Measurements from ENCODE around the gene CCL17.

CCL17 gene

DNA sequence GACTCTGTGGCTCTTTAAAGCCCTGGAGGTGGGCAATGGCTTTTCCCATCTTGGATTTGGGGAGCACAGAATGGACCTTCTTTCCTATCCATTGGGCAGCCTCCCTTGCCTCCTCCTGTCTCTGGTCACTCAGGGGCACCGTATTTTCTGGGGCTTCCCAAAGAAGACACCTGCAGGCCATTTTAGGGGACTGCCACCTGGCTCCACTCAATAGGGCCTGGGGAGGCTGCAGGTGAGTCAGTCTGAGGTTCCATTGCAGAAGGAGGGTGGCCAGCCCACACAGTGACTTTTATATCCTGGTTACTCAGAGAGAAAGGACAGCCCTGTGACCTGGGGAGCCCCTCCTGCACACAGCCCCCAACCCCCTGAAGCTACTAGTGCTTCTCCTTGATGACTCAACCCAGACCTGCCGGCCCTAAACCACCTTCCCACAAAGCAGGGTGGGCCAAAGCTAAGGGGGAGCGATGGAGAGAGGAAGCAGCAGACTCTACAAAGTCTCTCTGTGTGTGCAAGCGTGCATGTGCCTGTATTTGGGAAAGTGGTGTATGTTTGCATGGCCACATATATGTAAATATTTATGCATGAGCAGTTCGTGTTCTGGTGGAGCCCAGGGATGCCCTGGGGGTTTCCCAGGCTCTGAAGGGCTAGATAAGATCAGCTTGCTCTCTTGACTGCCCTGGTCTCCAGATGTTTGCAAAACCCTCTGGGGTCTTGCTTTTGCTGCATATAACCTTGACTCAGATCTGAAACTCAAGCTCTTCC, 27.3 kb upstream of the CCL17 start:
- peak; percentile 21 for DNase-seq (ENCODE audit: low read depth)

DNA sequence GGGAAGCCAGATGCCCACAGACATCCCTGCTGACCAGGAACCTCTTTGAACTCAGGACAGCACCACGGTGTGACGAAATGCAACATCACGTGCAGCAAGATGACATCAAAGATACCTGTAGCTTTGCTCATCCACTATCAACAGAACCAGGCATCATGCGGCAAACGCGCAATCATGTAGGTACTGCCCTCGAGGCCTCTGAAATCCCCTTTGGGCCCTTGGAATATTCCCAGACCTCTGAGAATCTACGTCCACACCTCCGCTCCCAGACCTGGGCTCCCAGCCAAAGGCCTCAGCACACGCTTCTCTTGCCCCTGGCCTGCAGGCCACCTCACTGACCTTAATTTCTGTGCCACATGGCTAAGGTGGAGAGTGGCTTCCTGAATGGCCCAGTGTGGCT, 25.0 kb upstream of the CCL17 start:
- no peak for DNase-seq (ENCODE audit: low read depth)

DNA sequence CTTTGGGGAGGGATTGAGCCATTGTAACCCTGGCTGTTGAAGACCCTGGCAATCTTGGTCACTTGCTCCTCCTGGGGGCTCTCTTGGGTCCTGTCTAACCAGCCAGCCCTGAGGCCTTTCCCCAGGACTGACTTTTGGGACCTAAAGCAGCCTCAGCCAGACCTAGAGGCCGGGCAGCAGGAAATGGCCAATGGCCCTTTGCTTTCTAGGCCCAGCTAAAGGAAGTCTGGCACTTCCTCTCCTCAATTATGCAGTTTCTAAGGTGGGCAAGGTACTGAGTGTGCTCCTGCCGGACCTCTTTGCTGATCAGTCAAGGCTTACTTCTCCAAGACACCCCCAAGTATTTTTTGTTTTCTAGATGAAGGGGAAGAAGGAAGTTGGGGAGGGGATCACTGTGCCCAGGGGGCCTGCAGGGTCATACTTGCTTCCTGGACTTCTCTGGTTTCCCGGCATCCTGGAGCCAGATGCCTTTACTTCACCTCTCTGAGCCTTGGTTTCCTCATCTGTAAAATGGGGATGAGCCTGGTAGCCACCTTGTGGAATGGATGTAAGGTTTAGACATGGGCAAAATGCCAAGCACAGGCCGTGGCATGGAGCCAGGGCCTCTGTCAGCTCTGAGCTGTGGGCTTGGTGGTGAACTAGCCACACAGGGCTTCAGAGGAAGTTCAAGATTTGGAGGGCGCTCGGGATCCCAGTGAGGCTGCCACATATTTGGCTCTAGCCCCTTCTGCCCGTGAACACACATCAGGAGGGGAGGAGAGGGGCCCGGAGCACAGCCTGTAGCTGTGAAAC, 23.7 kb upstream of the CCL17 start:
- DNase-seq (ENCODE audit: low read depth) = no peak

DNA sequence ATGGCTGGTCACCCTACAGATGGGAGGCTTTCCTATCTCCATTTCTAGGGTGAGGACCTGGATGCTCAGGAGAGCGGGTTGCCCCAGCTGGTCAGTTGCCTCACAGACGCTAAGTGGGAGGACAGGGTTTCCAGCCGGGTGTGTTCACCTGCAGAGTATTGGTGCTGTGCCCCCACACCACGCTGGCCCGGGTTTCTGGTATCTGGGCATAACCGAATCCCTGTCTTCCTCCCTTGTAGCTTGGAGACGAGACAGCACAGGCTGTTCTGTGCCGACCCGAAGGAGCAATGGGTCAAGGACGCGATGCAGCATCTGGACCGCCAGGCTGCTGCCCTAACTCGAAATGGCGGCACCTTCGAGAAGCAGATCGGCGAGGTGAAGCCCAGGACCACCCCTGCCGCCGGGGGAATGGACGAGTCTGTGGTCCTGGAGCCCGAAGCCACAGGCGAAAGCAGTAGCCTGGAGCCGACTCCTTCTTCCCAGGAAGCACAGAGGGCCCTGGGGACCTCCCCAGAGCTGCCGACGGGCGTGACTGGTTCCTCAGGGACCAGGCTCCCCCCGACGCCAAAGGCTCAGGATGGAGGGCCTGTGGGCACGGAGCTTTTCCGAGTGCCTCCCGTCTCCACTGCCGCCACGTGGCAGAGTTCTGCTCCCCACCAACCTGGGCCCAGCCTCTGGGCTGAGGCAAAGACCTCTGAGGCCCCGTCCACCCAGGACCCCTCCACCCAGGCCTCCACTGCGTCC, 22.6 kb upstream of the CCL17 start:
- DNase-seq (ENCODE audit: low read depth) = no peak

DNA sequence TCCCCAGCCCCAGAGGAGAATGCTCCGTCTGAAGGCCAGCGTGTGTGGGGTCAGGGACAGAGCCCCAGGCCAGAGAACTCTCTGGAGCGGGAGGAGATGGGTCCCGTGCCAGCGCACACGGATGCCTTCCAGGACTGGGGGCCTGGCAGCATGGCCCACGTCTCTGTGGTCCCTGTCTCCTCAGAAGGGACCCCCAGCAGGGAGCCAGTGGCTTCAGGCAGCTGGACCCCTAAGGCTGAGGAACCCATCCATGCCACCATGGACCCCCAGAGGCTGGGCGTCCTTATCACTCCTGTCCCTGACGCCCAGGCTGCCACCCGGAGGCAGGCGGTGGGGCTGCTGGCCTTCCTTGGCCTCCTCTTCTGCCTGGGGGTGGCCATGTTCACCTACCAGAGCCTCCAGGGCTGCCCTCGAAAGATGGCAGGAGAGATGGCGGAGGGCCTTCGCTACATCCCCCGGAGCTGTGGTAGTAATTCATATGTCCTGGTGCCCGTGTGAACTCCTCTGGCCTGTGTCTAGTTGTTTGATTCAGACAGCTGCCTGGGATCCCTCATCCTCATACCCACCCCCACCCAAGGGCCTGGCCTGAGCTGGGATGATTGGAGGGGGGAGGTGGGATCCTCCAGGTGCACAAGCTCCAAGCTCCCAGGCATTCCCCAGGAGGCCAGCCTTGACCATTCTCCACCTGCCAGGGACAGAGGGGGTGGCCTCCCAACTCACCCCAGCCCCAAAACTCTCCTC, 21.9 kb upstream of the CCL17 start:
- DNase-seq (ENCODE audit: low read depth) = no peak

DNA sequence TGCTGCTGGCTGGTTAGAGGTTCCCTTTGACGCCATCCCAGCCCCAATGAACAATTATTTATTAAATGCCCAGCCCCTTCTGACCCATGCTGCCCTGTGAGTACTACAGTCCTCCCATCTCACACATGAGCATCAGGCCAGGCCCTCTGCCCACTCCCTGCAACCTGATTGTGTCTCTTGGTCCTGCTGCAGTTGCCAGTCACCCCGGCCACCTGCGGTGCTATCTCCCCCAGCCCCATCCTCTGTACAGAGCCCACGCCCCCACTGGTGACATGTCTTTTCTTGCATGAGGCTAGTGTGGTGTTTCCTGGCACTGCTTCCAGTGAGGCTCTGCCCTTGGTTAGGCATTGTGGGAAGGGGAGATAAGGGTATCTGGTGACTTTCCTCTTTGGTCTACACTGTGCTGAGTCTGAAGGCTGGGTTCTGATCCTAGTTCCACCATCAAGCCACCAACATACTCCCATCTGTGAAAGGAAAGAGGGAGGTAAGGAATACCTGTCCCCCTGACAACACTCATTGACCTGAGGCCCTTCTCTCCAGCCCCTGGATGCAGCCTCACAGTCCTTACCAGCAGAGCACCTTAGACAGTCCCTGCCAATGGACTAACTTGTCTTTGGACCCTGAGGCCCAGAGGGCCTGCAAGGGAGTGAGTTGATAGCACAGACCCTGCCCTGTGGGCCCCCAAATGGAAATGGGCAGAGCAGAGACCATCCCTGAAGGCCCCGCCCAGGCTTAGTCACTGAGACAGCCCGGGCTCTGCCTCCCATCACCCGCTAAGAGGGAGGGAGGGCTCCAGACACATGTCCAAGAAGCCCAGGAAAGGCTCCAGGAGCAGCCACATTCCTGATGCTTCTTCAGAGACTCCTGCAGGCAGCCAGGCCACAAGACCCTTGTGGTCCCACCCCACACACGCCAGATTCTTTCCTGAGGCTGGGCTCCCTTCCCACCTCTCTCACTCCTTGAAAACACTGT, 21.0 kb upstream of the CCL17 start:
- DNase-seq (ENCODE audit: low read depth) = no peak

DNA sequence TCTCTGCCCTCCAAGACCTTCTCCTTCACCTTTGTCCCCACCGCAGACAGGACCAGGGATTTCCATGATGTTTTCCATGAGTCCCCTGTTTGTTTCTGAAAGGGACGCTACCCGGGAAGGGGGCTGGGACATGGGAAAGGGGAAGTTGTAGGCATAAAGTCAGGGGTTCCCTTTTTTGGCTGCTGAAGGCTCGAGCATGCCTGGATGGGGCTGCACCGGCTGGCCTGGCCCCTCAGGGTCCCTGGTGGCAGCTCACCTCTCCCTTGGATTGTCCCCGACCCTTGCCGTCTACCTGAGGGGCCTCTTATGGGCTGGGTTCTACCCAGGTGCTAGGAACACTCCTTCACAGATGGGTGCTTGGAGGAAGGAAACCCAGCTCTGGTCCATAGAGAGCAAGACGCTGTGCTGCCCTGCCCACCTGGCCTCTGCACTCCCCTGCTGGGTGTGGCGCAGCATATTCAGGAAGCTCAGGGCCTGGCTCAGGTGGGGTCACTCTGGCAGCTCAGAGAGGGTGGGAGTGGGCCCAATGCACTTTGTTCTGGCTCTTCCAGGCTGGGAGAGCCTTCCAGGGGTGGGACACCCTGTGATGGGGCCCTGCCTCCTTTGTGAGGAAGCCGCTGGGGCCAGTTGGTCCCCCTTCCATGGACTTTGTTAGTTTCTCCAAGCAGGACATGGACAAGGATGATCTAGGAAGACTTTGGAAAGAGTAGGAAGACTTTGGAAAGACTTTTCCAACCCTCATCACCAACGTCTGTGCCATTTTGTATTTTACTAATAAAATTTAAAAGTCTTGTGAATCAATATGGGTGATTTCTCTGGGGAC, 20.1 kb upstream of the CCL17 start:
- no peak for DNase-seq (ENCODE audit: low read depth)

DNA sequence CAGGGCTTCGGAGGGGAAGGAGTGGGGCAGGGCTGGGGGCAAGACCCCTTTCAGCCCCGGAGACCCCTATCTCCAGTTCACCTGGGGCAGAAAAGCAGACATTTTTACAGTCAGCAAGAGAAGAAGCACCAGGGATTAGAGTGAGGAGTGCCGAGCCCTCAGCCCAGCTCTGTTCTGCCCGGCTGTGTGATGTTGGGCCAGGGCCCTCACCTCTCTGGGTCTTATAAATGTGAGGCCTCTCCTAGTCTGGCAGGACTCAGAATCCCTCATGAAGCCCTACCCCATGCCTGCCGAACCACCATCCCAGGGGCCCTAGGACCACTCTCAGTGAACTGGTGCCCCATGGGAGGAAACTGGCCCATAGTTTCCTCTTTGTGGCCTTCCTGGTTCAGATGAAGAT, 19.5 kb upstream of the CCL17 start:
- DNase-seq (ENCODE audit: low read depth) = no peak

DNA sequence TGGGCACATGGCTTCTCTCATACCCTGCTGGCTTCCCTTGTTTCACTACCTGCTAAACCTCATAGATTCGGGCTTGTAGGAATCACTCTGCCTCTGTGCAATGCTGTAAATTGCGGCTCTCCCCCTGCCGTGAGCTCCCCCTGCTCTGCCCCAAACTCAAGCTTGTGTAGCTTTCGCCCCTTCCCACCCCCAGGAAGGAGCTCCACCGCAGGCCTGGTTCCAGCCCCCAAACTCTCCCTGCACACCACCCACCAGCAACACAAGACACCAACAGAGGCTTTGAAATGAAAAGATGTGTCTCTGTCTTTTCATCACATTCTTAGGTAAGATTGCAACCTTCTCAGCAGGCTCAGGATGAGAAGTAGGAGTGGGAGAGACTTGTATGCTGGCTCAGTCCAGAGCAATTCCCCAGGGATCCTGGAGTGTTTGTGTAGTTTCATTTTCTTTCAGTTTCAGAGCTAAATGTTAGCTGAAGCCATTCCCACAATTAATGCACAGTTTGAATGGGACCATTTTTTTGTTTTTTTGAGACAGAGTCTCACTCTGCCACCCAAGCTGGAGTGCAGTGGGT, 18.1 kb upstream of the CCL17 start:
- no peak for DNase-seq (ENCODE audit: low read depth)

DNA sequence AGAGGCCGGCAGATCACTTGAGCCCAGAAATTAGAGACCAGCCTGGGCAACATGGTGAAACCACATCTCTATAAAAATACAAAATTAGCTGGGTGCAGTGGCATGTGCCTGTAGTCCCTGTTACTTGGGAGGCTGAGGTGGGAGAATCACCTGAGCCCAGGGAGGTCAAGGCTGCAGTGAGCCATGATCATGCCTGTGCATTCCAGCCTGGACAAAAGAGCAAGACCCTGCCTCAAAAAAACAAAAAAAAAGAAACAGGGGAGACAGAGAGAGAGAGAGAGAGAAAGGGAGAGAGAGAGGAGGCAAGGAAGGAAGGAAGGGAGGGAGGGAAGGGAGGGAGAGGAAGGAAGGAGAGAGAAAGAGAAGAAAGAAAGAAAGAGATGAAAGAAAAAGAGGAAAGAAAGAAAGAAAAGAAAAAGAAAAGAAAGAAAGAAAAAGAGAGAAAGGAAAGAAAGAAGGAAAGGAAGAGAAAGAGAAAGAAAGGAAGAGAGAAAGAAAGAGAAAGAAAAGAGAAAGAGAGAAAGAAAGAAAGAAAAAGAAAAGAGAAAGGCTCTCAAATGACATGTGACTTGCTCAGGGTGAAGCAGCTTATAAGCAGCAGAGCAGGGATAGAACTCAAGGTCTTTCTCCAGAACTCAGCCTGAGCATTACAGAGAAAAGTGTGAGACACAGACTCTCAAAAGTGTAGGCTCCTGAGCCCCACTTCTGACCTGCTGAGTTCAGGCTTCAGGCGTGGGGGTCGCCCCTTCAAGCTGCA, 16.8 kb upstream of the CCL17 start:
- DNase-seq (ENCODE audit: low read depth) = no peak

DNA sequence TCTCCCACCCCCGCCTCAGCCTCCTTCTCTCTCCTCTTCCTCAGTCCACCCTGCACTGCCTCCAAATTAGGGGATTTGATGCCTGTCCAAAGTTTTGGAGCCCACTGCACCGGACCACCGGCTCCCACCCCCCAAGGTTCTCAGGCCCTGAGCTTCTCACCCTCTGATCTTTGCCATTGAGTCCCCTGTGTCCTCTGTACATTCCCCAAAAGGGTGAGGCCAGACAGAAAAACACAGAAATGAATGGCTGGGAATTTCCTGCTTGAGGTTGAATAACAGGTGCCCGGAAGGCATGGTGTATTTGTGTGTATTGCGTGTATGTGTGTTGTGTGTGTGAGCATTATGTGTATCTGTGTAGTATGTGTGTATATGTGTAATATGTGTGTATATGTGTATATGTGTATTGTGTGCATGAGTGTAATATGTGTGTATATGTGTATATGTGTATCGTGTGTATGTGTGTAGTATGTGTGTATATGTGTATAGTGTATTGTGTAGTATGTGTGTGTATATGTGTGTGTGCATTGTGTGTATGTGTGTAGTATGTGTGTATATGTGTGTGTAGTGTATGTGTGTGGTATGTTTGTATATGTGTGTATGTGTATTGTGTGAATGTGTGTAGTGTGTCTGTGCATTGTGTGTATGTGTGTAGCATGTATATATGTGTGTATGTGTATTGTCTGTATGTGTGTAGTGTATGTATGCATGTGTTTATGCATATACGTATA, 16.0 kb upstream of the CCL17 start:
- no peak for DNase-seq (ENCODE audit: low read depth)

DNA sequence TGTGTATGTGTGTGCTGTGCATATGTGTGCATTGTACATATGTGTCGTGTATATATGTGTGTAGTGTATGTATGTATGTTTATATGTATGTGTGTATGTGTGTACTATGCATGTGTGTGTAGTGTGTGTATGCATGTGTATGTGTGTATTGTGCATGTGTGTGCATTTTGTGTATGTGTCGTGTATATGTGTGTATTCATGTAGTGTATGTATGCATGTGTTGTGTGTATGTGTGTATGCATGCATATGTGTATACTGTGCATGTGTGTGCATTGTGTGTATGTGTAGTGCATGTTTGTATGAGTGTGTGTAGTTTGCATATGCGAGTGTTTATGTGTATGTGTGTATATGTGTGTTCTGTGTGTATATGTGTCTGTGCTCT, 15.5 kb upstream of the CCL17 start:
- DNase-seq (ENCODE audit: low read depth) = no peak

DNA sequence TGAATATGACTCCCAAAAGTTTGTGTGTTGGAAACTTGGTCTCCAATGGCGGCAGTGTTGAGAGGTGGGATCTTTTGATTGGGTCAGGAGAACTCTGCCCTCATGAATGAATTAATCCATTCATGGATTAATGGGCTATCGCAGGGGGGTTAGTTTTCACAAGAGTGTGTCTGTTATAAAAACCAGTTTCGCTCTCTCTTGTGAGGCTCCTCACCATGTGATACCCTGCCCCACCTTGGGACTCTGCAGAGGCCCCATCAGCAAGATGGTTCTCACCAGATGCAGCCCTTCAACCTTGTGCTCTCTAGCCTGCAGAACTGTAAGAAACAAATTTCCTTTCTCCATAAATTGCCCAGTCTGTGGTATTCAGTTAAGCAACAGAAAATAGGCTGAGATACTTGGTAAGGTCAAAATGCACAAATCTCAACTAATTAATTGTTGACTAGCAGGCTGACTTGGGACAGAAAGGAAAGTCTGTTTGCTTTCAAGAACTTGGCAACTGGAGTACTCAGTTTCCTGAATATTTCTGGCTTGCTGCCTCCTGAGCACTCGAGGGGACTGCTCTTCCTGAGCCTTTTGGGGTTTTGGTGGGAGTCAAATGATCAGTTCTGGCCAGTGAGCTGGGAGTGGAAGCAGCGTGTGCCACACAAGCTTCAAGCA, 13.8 kb upstream of the CCL17 start:
- DNase-seq (ENCODE audit: low read depth) = no peak

DNA sequence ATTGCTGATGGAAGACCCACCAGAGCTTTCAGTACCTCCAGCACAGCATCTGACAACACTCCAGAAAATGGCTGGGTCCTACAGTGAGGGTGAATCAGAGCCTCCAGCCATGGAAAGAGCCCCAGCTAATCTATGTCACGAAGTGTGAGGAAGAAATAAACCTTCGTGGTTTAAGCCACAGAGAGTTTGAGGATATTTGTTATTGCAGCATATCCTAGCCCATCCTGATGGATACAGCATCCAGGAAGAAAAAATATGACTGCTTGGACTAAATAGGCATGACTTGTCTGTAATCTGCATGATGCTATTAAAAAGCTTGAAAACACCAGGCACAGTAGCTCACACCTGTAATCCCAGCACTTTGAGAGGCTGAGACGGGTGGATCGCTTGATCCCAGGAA, 13.3 kb upstream of the CCL17 start:
- no peak for DNase-seq (ENCODE audit: low read depth)

DNA sequence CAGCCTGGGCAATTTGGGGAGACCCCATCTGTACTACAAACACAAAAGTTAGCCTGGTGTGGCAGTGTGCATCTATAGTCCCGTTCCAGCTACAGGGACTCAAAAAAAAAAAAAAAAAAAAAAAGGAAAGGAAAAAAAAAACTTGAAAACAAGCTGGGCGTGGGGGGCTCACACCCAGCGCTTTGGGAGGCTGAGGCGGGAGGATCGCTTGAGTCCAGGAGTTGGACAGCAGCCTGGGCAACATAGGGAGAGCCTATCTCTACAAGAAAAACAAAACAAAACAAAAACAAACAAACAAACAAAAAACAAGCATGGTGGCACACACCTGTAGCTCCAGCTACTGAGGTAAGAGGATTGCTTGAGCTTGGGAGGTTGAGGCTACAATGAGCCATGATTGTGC, 12.9 kb upstream of the CCL17 start:
- DNase-seq (ENCODE audit: low read depth) = no peak

DNA sequence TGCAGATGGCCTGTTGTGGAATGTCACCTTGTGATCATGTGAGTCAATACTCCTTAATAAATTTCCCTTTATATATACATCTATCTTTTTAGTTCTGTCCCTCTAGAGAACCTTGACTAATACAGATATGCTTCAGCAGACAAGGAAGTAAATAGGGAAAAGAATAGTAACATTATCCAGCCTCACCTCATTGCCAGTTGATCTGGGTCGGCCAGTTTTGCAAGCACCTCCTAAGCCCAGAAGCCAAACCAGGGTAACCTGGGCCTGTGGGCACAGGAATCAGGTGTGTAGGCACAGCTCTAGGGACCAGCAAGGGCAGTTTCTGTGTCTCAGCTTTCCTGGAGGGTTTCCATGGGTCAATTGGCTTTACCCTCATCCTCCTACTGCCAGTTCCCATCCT, 11.9 kb upstream of the CCL17 start:
- DNase-seq (ENCODE audit: low read depth) = no peak

DNA sequence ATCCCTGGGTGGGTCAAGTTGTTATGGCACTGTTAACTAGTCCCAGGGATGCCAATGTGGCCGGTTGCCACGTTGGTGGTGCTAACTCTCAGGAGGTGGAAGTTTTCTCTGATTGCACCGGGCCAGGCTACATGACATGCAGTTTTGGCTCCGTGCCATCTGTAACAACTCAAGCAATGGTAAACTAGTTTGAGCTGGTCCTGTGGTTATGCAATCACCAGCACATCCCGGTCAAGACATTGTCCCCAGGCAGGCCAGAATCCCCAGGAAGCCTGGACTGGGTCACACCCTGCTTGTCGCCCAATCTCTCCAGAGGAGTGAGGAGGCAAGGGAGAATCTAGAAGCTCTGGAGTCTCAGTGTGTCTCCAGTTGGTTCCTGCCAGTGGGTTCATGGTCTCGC, 10.1 kb upstream of the CCL17 start:
- DNase-seq (ENCODE audit: low read depth) = no peak

DNA sequence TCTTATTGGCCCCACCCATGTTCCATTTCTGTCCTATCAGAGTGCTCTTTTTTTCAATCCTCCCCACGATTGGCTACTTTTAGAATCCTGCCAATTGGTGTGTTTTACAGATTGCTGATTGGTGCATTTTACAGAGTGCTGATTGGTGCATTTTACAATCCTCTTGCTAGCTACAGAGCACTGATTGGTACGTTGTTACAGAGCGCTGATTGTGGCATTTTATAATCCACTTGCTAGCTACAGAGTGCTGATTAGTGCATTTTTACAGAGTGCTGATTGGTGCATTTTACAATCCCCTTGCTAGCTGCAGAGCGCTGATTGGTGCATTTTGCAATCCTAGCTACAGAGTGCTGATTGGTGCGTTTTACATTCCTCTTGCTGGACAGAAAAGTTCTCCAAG, 9.5 kb upstream of the CCL17 start:
- DNase-seq (ENCODE audit: low read depth) = no peak

All from activated gamma-delta T cell treated with anti-CD3 and anti-CD28 coated beads, Interleukin-2, amount 50 U/mL, for 16 hours (primary cell).